Activated CD4-positive, alpha-beta T cell treated with anti-CD3 and anti-CD28 coated beads for 36 hours (primary cell): ENCODE measurements around the gene GPT2. TPM values are rescaled to one million over a fixed set of nuclear protein-coding genes. Genes with fewer than 3 reads are reported as not detected.

ENCODE experiments used
- ATAC-seq: fragments of 200-7000 bp; cut with Tn5 transposase; one replicate; pipeline ENCODE4 v1.10.0; 2021; ENCODE audit warnings: mild to moderate bottlenecking, moderate library complexity
- CTCF ChIA-PET: fragments of 350-600 bp; sonication (Branson Sonifier 250); formaldehyde crosslinking; loops from one replicate; lab custom pipeline; 2021; ENCODE audit warnings: antibody characterized with exemption; lab: Charles Lee
- POLR2A ChIA-PET: fragments of 350-600 bp; sonication (Branson Sonifier 250); formaldehyde crosslinking; loops from one replicate; lab custom pipeline; 2021; ENCODE audit warnings: antibody characterized with exemption, inconsistent platforms; lab: Charles Lee
- DNase-seq: peaks from one replicate; pipeline ENCODE4 v3.0.0-alpha.2; 2020
- H3K27ac Mint-ChIP-seq: one replicate; pipeline ENCODE4 v1.8.0; 2021; ENCODE audit warnings: mixed read lengths
- H3K27me3 Mint-ChIP-seq: one replicate; pipeline ENCODE4 v1.8.0; 2021; ENCODE audit warnings: mixed read lengths
- H3K36me3 Mint-ChIP-seq: one replicate; pipeline ENCODE4 v1.8.0; 2021; ENCODE audit warnings: low read depth, mixed read lengths
- H3K4me1 Mint-ChIP-seq: one replicate; pipeline ENCODE4 v1.8.0; 2021; ENCODE audit warnings: mixed read lengths
- H3K4me3 Mint-ChIP-seq: one replicate; pipeline ENCODE4 v1.8.0; 2021; ENCODE audit warnings: mild to moderate bottlenecking, moderate library complexity, mixed read lengths
- H3K9me3 Mint-ChIP-seq: one replicate; pipeline ENCODE4 v1.8.0; 2021; ENCODE audit warnings: low read depth, mixed read lengths
- intact Hi-C, 2 experiments: fragments of 100-400 bp; cut with DNase I in 1 of 2; cut with micrococcal nuclease in 1 of 2; formaldehyde crosslinking; loops; one replicate each; pipeline versions ENCODE4 v1.14.2 to v1.15.1; 2022 to 2024; cut with DNase I, micrococcal nuclease
- total RNA-seq, 2 experiments: library from RNA; stranded (reverse); gene quantifications; one replicate each; pipeline ENCODE4 v1.2.3, GENCODE V29; 2021

The GPT2 gene
- total RNA-seq, 2 experiments from 2014 or later = 25.6 to 34.9 TPM

DNA sequence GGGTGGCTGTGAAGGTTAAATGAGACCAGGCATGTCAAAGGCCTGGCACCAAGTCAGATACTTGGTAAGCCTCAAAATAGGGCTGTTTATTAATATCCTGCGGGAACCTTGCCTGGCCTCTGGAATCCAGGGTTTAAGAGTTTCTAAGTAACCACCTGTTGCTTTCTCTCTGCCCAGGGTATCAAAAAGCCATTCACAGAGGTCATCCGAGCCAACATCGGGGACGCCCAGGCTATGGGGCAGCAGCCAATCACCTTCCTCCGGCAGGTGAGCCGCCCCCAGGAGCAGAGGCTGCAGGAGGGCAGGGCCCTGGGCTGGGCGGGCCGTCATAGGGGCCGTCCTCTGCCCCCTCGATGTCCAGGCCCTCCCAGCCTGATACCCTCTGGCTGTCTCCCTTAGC, 13.3 kb downstream of the GPT2 start:
- Mint-ChIP-seq H3K27me3 (no peaks in the 10 kb centered on the region), H3K27ac (no peak overlapping the region), H3K4me1 (no peaks in the 10 kb centered on the region), H3K36me3 (peaks cover 6% of the 10 kb centered on the region), H3K4me3 (no peak overlapping the region), H3K9me3 (no peaks in the 10 kb centered on the region)
- POLR2A ChIA-PET = no interaction called here
- CTCF ChIA-PET = no interaction called here
- ATAC-seq (no peak), DNase-seq (no peak)
- intact Hi-C loops = no loop called here

DNA sequence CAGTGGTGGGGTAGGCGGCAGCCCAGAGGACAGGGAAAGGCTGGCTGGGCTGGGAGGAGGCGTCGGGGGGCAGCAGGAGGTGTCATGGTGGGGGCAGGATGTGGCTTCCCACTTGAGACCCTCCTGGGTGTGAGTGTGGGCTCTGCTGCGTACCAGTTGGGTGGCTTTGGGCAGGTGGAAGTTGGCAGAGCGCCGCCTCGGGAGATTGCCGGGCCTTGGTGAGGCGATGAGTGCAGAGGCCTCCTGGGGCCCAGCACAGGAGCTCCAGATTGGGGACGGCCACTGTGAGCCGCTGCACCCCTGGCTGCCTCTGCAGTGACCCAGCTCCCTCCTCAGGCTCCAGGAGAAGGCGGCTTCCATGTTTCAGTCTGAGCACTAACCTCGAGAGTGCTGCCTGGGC, 13.8 kb downstream of the GPT2 start:
- Mint-ChIP-seq H3K36me3 (peaks cover 6% of the 10 kb centered on the region), H3K4me1 (no peaks in the 10 kb centered on the region), H3K9me3 (no peaks in the 10 kb centered on the region), H3K4me3 (no peak overlapping the region), H3K27ac (no peak overlapping the region), H3K27me3 (no peaks in the 10 kb centered on the region)
- POLR2A ChIA-PET = no interaction called here
- CTCF ChIA-PET = no interaction called here
- intact Hi-C loops = no loop called here
- ATAC-seq = no peak
- no peak for DNase-seq

DNA sequence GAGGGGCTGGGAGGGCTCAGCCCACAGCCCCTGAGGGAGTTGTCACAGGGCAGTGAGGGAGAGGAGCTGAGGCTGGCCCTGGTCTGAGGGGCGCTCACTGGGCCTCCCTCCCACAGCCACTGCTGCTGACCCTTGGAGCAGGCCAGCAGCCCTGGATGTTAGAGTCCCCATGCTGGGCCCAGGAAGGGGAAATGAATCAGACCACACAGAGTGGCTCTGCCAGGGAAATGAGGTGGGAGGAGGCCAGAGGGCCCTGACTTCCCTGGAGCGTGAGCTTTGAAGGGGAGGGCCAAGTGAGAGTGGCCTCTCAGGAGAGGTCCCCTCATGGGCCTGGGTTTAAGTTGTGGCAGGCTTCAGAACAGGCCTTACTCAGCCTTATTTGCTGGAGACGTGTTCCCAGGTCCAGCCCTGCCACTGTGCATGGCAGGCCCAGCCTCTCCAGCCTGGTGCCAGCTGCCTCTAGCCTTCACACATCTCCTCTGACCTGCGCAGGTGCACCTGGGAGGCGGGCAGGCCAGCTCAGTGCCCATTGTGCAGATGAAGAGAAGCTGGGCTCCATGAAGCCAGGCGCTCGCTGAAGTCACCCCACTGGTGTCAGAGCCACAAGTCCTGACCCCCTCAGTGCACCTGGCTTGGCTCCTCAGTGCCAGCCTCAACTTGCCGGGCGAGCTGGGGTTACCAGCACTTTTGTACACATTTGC, 15.4 kb downstream of the GPT2 start:
- no peak overlapping the region for H3K27ac Mint-ChIP-seq
- intact Hi-C loops = no loop called here
- POLR2A ChIA-PET = no interaction called here
- peaks cover 7% of the 10 kb centered on the region for H3K36me3 Mint-ChIP-seq
- no peak overlapping the region for H3K4me3 Mint-ChIP-seq
- DNase-seq (no peak), ATAC-seq (no peak)
- no peaks in the 10 kb centered on the region for H3K4me1 Mint-ChIP-seq
- CTCF ChIA-PET = interaction anchor here (0.7 to 1.3 kb wide), 4 partner anchors 9 to 232 kb away, joined by 3 to 5 read pairs (median 3); no protein-coding TSS in a partner anchor
- no peaks in the 10 kb centered on the region for H3K9me3 Mint-ChIP-seq
- H3K27me3 Mint-ChIP-seq = no peaks in the 10 kb centered on the region

DNA sequence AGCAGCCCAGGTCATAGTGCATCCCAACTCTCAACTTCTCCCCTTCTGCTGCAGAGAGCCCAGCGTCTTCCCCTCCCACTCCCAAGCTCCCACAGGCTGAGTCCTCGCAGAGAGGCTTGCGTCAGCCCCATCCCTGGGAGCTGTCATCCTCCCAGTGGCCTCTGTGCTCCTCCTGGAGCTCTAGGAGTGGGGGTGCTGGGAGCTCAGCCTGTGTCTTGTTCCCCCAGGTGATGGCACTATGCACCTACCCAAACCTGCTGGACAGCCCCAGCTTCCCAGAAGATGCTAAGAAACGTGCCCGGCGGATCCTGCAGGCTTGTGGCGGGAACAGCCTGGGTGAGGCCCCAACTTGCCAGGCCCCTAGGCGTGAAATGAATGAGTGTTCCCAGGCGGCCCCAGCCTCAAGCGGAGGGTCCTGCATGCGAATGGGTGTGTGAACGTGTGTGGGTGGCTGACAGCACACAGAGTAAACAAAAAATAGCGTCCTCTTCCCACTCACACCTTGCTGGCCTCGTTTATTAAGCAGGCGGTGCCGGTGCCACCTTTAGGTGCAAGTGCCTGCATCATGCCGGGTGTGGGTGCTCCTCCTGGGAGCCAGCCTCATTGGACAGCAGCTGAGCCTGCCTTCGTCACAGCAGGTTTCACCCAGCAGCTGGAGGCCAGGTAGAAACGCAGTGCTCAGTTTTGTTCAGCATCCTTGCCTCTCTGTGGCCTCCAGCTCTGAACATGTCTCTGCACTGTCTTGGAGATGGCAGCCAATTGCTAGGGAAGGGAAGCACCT, 16.5 kb downstream of the GPT2 start:
- POLR2A ChIA-PET = no interaction called here

DNA sequence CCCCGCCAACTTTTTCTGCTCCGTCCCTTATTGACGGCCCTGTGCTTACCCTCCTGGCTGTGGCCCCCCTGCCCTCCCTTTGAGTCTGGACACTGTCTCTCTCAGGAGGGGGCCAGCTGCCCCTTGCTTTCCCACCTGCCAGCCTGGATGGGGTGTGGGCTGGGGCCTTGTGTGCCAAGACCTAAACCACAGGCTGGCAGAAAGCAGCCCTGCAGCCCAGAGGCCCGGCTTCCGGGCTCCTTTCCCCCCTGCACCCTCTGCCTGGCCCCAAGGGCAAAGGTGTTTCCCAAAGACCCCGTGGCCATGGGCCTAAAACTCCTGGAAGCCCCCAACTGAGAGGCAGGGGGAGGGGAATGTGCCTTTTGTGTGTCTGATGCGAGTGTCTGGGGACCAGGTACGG, 17.5 kb downstream of the GPT2 start:
- H3K4me1 Mint-ChIP-seq = no peaks in the 10 kb centered on the region
- H3K27ac Mint-ChIP-seq = no peak overlapping the region
- intact Hi-C loops = no loop called here
- ChIA-PET CTCF (no interaction called here), POLR2A (no interaction called here)
- no peak overlapping the region for H3K4me3 Mint-ChIP-seq
- H3K36me3 Mint-ChIP-seq = peaks cover 7% of the 10 kb centered on the region
- no peaks in the 10 kb centered on the region for H3K27me3 Mint-ChIP-seq
- DNase-seq = no peak
- no peak for ATAC-seq
- H3K9me3 Mint-ChIP-seq = no peaks in the 10 kb centered on the region

More for the DNA sequence above, 16.5 kb downstream of the GPT2 start:
- intact Hi-C loops = no loop called here
- CTCF ChIA-PET = interaction anchor here (0.7 to 1.3 kb wide), 4 partner anchors 8 to 231 kb away, joined by 3 to 5 read pairs (median 3); no protein-coding TSS in a partner anchor
- no peak for ATAC-seq
- H3K27me3 Mint-ChIP-seq = no peaks in the 10 kb centered on the region
- H3K27ac Mint-ChIP-seq = no peak overlapping the region
- DNase-seq = no peak
- no peak overlapping the region for H3K4me3 Mint-ChIP-seq
- peaks cover 7% of the 10 kb centered on the region for H3K36me3 Mint-ChIP-seq
- no peaks in the 10 kb centered on the region for H3K9me3 Mint-ChIP-seq
- H3K4me1 Mint-ChIP-seq = no peaks in the 10 kb centered on the region

DNA sequence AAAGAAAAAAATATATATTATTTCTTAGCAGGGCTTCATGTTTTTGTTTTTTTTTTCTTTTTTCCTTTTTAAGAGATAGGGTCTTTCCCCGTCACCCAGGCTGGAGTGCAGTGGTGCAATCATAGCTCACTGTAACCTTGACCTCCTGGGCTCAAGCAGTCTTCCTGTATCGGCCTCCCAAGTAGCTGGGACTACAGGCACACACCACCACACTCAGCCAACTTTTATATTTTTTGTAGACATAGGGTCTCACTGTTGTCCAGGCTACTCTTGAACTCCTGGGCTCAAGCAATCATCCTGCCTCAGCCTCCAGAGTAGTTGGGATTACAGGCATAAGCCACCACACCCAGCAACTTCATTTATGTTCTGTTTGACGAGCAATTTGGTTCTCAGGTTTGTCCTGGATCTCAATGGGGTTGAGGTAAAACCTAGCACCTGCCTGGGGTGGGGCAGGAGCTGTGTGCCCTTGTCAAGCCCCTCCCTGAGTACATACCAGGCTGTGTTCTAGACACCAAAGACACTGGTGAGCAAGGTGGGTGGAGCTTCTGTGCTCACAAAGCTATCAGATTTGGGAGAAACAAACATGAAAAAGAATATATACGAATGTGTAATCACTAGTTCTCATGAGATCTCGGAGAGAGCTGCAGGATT, 19.2 kb downstream of the GPT2 start:
- no peak overlapping the region for H3K27ac Mint-ChIP-seq
- no peaks in the 10 kb centered on the region for H3K27me3 Mint-ChIP-seq
- ATAC-seq (no peak), DNase-seq (no peak)
- H3K9me3 Mint-ChIP-seq = no peaks in the 10 kb centered on the region
- H3K4me1 Mint-ChIP-seq = no peaks in the 10 kb centered on the region
- H3K36me3 Mint-ChIP-seq = peaks cover 7% of the 10 kb centered on the region
- no peak overlapping the region for H3K4me3 Mint-ChIP-seq
- CTCF ChIA-PET = interaction anchor here (0.6 to 1.2 kb wide), 2 partner anchors 50 to 308 kb away, joined by 3 read pairs; no protein-coding TSS in a partner anchor
- POLR2A ChIA-PET = no interaction called here
- intact Hi-C loops = no loop called here

DNA sequence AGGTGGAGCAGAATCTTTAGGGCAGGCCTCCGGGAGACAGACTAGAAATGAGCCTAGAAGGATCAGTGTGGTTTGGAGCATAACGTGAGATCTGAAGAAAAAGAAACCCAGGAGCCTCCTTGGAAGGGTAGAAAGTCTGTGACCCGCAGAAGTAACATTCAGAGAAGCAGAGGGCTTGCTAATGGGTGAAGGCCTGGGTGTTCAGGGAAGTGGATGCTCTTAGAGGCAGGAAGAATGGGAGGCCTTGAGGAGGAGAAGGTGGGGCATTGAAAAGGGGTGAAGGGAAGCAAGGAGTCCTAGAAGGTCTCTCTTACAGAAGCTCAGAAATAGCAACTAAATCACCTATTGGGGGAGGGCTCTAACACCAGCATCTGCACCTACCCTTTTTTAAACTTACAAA, 20.3 kb downstream of the GPT2 start:
- POLR2A ChIA-PET = no interaction called here

DNA sequence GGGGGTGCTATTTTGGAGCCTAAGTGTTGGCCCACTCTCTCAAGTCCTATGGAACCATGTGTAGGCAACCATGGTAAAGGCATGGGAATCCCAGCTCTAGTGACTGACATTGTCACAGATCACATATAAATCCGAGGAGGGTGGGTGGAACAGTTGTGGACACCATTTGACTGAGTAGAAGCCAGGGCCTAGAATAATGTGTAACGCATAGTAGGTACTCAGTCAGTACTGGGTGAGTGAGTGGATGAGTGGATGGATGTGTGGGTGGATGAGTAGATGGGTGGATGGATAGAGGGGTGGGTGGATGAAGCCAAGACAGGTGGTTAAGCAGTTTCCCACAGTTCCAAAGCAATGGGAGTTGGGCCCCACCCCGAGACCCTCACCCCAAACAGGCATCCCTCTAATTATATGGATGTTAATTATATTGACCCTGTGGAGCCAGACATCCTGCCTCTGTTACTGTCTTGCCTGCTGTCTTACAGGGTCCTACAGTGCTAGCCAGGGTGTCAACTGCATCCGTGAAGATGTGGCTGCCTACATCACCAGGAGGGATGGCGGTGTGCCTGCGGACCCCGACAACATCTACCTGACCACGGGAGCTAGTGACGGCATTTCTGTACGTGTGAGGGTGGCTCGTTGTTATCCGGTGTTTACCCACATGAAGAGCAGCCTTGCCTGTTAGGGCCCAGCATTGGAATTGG, 22.3 kb downstream of the GPT2 start:
- ChIA-PET CTCF (interaction anchor here (0.6 to 2.8 kb wide), 6 partner anchors 30 to 1180 kb away, joined by 3 to 28 read pairs (median 3); no protein-coding TSS in a partner anchor), POLR2A (no interaction called here)
- no peak for ATAC-seq
- Mint-ChIP-seq H3K4me1 (peaks cover 5% of the 10 kb centered on the region), H3K4me3 (no peak overlapping the region), H3K27me3 (no peaks in the 10 kb centered on the region), H3K27ac (no peak overlapping the region), H3K36me3 (peaks cover 9% of the 10 kb centered on the region), H3K9me3 (no peaks in the 10 kb centered on the region)
- no peak for DNase-seq
- intact Hi-C loops = loop anchor here (5.0 kb wide), 2 partner anchors 219 to 354 kb away; partner anchors contain the start of genes ORC6 (in 1 of the 2) and VPS35 (in 1 of the 2)

More for the DNA sequence above, 20.3 kb downstream of the GPT2 start:
- intact Hi-C loops = no loop called here
- peaks cover 8% of the 10 kb centered on the region for H3K36me3 Mint-ChIP-seq
- ATAC-seq = no peak
- CTCF ChIA-PET = interaction anchor here (0.5 to 0.9 kb wide), 2 partner anchors 50 to 298 kb away, joined by 3 read pairs; no protein-coding TSS in a partner anchor
- no peaks in the 10 kb centered on the region for H3K9me3 Mint-ChIP-seq
- H3K4me3 Mint-ChIP-seq = no peak overlapping the region
- H3K27ac Mint-ChIP-seq = no peak overlapping the region
- no peaks in the 10 kb centered on the region for H3K4me1 Mint-ChIP-seq
- H3K27me3 Mint-ChIP-seq = no peaks in the 10 kb centered on the region
- DNase-seq = no peak

DNA sequence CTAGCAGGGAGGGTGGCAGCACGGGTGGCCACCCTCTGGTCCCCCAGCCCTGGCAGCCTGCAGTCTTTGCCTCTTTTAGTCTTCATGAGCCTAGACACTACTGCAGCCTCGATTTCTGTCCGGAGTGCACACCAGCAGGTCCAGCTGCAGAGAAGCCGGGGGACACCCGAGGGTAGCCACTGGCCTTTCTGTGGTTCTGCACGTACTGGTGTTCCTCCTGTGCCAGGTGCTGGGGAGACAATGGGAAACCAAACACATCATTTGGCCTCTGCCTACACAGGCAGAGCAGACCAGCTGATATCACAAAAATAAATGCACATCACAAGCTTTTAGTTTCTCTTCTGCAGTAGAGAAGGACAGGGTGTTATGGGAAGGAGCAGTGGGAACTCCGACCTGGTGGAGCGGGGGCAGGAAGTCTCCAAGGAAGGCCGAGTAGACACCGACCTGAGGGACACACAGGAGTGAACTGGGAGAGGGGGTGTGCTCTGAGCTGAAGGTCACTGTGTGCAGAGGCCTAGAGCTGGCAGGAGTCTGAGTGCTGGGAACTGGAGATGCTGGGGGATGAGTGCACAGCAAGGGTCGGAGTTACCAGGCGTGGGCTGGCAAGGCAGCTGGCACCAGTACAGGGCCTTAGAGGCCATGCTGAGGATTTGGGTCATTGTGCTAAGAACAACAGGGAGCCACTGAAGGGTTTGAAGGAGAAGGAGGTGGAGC, 23.1 kb downstream of the GPT2 start:
- DNase-seq (no peak), ATAC-seq (no peak)
- H3K4me3 Mint-ChIP-seq = no peak overlapping the region
- H3K36me3 Mint-ChIP-seq = peaks cover 8% of the 10 kb centered on the region
- H3K27me3 Mint-ChIP-seq = no peaks in the 10 kb centered on the region
- ChIA-PET CTCF (interaction anchor here (0.6 to 2.8 kb wide), 5 partner anchors 31 to 1179 kb away, joined by 3 to 28 read pairs (median 3); no protein-coding TSS in a partner anchor), POLR2A (no interaction called here)
- intact Hi-C loops = loop anchor here (5.0 kb wide), 2 partner anchors 220 to 355 kb away; partner anchors contain the start of genes ORC6 (in 1 of the 2) and VPS35 (in 1 of the 2)
- peaks cover 5% of the 10 kb centered on the region for H3K4me1 Mint-ChIP-seq
- no peak overlapping the region for H3K27ac Mint-ChIP-seq
- H3K9me3 Mint-ChIP-seq = no peaks in the 10 kb centered on the region
